Measurements from ENCODE around the gene ZNF483.

Gene ZNF483

GRCh38 chr9:111621895-111622480, 97.0 kb downstream of the ZNF483 start:
- Histone ChIP-seq H3K4me3 (ENCODE audit: low read length) (no peak overlapping the region), H3K9ac (ENCODE audit: low read depth, low read length) (no peak overlapping the region), H3K27ac (ENCODE audit: low read length) (no peak overlapping the region), H3K36me3 (ENCODE audit: insufficient read depth, low read depth, low read length) (no peaks in the 10 kb centered on the region), H3K9me3 (ENCODE audit: insufficient read depth, low read depth, low read length) (no peaks in the 10 kb centered on the region), H3K4me1 (ENCODE audit: insufficient read depth, low read length) (no peaks in the 10 kb centered on the region), H3K27me3 (ENCODE audit: insufficient read depth, low read length) (no peaks in the 10 kb centered on the region)

- H3K9ac ChIP-seq (ENCODE audit: low read depth, low read length), result no peak overlapping the region
Observed at GRCh38 chr9:111622626-111623025, 97.6 kb downstream of the ZNF483 start.

More at GRCh38 chr9:111622626-111623025, 97.6 kb downstream of the ZNF483 start:
- Histone ChIP-seq H3K4me3 (ENCODE audit: low read length) (no peak overlapping the region), H3K9me3 (ENCODE audit: insufficient read depth, low read depth, low read length) (no peaks in the 10 kb centered on the region), H3K27ac (ENCODE audit: low read length) (no peak overlapping the region), H3K36me3 (ENCODE audit: insufficient read depth, low read depth, low read length) (no peaks in the 10 kb centered on the region), H3K27me3 (ENCODE audit: insufficient read depth, low read length) (no peaks in the 10 kb centered on the region), H3K4me1 (ENCODE audit: insufficient read depth, low read length) (no peaks in the 10 kb centered on the region)
